Keratinocyte (primary cell): ENCODE data around the gene SIX1. TPM values are rescaled to one million over a fixed set of nuclear protein-coding genes. Genes with fewer than 3 reads are reported as not detected.

ENCODE experiments used
- DNase-seq: peaks from one replicate; pipeline ENCODE4 v3.0.0-alpha.2; 2011; ENCODE audit warnings: low read depth, missing footprints, low spot score
- FAIRE-seq: peaks from 2 replicates; lab custom pipeline; 2011; peaks lifted over from hg19 to GRCh38; lab: Jason Lieb, UNC
- H2AFZ ChIP-seq: 2 replicates; pipeline ENCODE4 v1.6.0; 2012; ENCODE audit warnings: low read length, control low read depth, inconsistent platforms; ENCODE audit not compliant: control insufficient read depth
- H3K27ac ChIP-seq: 2 replicates; pipeline ENCODE4 v1.5.1; 2011; ENCODE audit warnings: low read length; ENCODE audit not compliant: control insufficient read depth, insufficient read depth
- H3K27me3 ChIP-seq: 3 replicates; pipeline ENCODE4 v1.6.0; 2011; ENCODE audit warnings: low read length; ENCODE audit not compliant: control insufficient read depth, insufficient read depth; ENCODE audit errors: extremely low read depth
- H3K36me3 ChIP-seq, 2 experiments: 2 replicates in 1 of 2; 3 replicates in 1 of 2; pipeline ENCODE4 v1.5.1; 2011; ENCODE audit warnings: low read length in 2 of 2, mild to moderate bottlenecking in 1 of 2; ENCODE audit not compliant: control insufficient read depth in 2 of 2, insufficient read depth in 2 of 2; ENCODE audit errors: extremely low read depth in 1 of 2
- H3K4me1 ChIP-seq: 3 replicates; pipeline ENCODE4 v1.5.1; 2011; ENCODE audit warnings: low read length; ENCODE audit not compliant: control insufficient read depth, insufficient read depth; ENCODE audit errors: extremely low read depth
- H3K4me2 ChIP-seq: 3 replicates; pipeline ENCODE4 v1.6.0; 2011; ENCODE audit warnings: low read depth, low read length; ENCODE audit not compliant: control insufficient read depth, insufficient read depth; ENCODE audit errors: extremely low read depth
- H3K4me3 ChIP-seq, 3 experiments: fragments of 200-600 bp in 1 of 3; sonication (generic) in 1 of 3; 2 replicates in 2 of 3; 3 replicates in 1 of 3; pipeline ENCODE4 v1.5.1; 2011 to 2016; ENCODE audit warnings: low read length in 3 of 3, mild to moderate bottlenecking in 3 of 3, control low read depth in 2 of 3, inconsistent platforms in 1 of 3, low read depth in 1 of 3, mixed read lengths in 1 of 3, mixed run types in 1 of 3, moderate library complexity in 1 of 3; ENCODE audit not compliant: control insufficient read depth in 2 of 3, insufficient read depth in 2 of 3; ENCODE audit errors: extremely low read depth in 1 of 3
- H3K79me2 ChIP-seq: 2 replicates; pipeline ENCODE4 v1.6.0; 2012; ENCODE audit warnings: low read length; ENCODE audit not compliant: control insufficient read depth, insufficient read depth
- H3K9ac ChIP-seq: 3 replicates; pipeline ENCODE4 v1.6.0; 2011; ENCODE audit warnings: low read length; ENCODE audit not compliant: control insufficient read depth, insufficient read depth; ENCODE audit errors: extremely low read depth
- H3K9me1 ChIP-seq: 3 replicates; pipeline ENCODE4 v1.6.0; 2011; ENCODE audit warnings: low read length; ENCODE audit not compliant: control insufficient read depth, insufficient read depth; ENCODE audit errors: extremely low read depth
- H3K9me3 ChIP-seq: 2 replicates; pipeline ENCODE4 v1.5.1; 2012; ENCODE audit warnings: low read depth, low read length; ENCODE audit not compliant: control insufficient read depth
- H4K20me1 ChIP-seq: 3 replicates; pipeline ENCODE4 v1.6.0; 2011; ENCODE audit warnings: low read length; ENCODE audit not compliant: control insufficient read depth, insufficient read depth; ENCODE audit errors: extremely low read depth
- CTCF ChIP-seq, 3 experiments: IDR thresholded peaks in 1 of 3; conservative IDR thresholded peaks in 1 of 3; optimal IDR thresholded peaks in 1 of 3; 2 replicates in 2 of 3; 3 replicates in 1 of 3; pipeline versions ENCODE3 to v1.5.1; 2011; ENCODE audit warnings: low read length in 3 of 3, mild to moderate bottlenecking in 3 of 3, moderate library complexity in 2 of 3, control low read depth in 1 of 3, inconsistent platforms in 1 of 3; ENCODE audit not compliant: insufficient read depth in 2 of 3; ENCODE audit errors: extremely low read depth in 1 of 3
- EZH2 ChIP-seq: IDR thresholded peaks from one replicate; pipeline ENCODE4 v1.6.1; 2012; ENCODE audit warnings: inconsistent platforms, mild to moderate bottlenecking, low read length, moderate library complexity
- dilution Hi-C: fragments of 300-500 bp; cut with MboI; formaldehyde crosslinking; loops from one replicate; pipeline ENCODE4 v1.7.0; 2020; ENCODE audit warnings: low sequenced_read_pairs; ENCODE audit not compliant: extremely low pct_ligation_motif_present
- polyA plus RNA-seq, 5 experiments: library from polyadenylated mRNA; depleted of rRNA in 3 of 5; stranded (reverse) in 3 of 5; stranded (forward) in 1 of 5; unstranded in 1 of 5; fragments of >200 nt; gene quantifications; 1 replicate in 1 of 5; 2 replicates in 3 of 5; 3 replicates in 1 of 5; pipeline versions ENCODE4 v1.2.1 to v1.2.3, GENCODE V29; 2011 to 2012; ENCODE audit warnings: missing spikeins in 2 of 5, low read depth in 1 of 5, low replicate concordance in 1 of 5

The SIX1 gene
- polyA plus RNA-seq, 1 donor (not counting 4 experiments of a cell fraction or from before 2014, with no cell fraction given), result 0.04 TPM

- no peak overlapping the region for H3K27ac ChIP-seq
- H3K4me2 ChIP-seq, result no peak overlapping the region
- no peaks in the 10 kb centered on the region for H4K20me1 ChIP-seq
- no peak for DNase-seq
- H3K36me3 ChIP-seq, result no peaks in the 10 kb centered on the region
- H3K9me3 ChIP-seq, result no peaks in the 10 kb centered on the region
- H3K9me1 ChIP-seq, result no peaks in the 10 kb centered on the region
- H3K4me1 ChIP-seq, result no peaks in the 10 kb centered on the region
- FAIRE-seq, result no peak
- dilution Hi-C loops, result no loop called here
- H2AFZ ChIP-seq, result no peak overlapping the region
- H3K9ac ChIP-seq, result no peak overlapping the region
- no peaks in the 10 kb centered on the region for H3K27me3 ChIP-seq
- TF ChIP-seq CTCF (optimal IDR thresholded peaks at IDR 0.05 in 1 of 3, IDR thresholded peaks at IDR 0.05 in 1 of 3, conservative IDR thresholded peaks at IDR 0.05 in 1 of 3; ENCODE audit: extremely low read depth in 1 of 3, insufficient read depth in 2 of 3, low read length in 3 of 3), result no peak
- no peak for TF ChIP-seq EZH2
- H3K4me3 ChIP-seq, result no peak overlapping the region
- no peaks in the 10 kb centered on the region for H3K79me2 ChIP-seq
Measured at GRCh38 chr14:60680511-60680910, 31.2 kb upstream of the SIX1 start.

- H3K27me3 ChIP-seq, result no peaks in the 10 kb centered on the region
- no peak for FAIRE-seq
Measured at GRCh38 chr14:60679566-60680258, 30.4 kb upstream of the SIX1 start.

More at GRCh38 chr14:60679566-60680258, 30.4 kb upstream of the SIX1 start:
- H3K4me1 ChIP-seq, result no peaks in the 10 kb centered on the region
- no peak overlapping the region for H3K4me3 ChIP-seq
- H2AFZ ChIP-seq, result no peak overlapping the region
- no peaks in the 10 kb centered on the region for H3K36me3 ChIP-seq
- H4K20me1 ChIP-seq, result no peaks in the 10 kb centered on the region
- TF ChIP-seq EZH2, result no peak
- no peak for TF ChIP-seq CTCF (optimal IDR thresholded peaks at IDR 0.05 in 1 of 3, IDR thresholded peaks at IDR 0.05 in 1 of 3, conservative IDR thresholded peaks at IDR 0.05 in 1 of 3; ENCODE audit: extremely low read depth in 1 of 3, insufficient read depth in 2 of 3, low read length in 3 of 3)
- no peaks in the 10 kb centered on the region for H3K9me3 ChIP-seq
- no peaks in the 10 kb centered on the region for H3K9me1 ChIP-seq
- no peak for DNase-seq
- no peak overlapping the region for H3K9ac ChIP-seq
- dilution Hi-C loops, result no loop called here
- no peak overlapping the region for H3K4me2 ChIP-seq
- no peak overlapping the region for H3K27ac ChIP-seq
- H3K79me2 ChIP-seq, result no peaks in the 10 kb centered on the region
